BLaER1 (cell line): ENCODE data around the gene SERTAD4.

Experiments used
- H3K27ac ChIP-seq: shearing (Covaris generic); formaldehyde crosslinking; 2 replicates; pipeline ENCODE4 v1.8.1; 2022
- H3K27me3 ChIP-seq: shearing (Covaris generic); formaldehyde crosslinking; 2 replicates; pipeline ENCODE4 v1.8.1; 2022
- H3K36me3 ChIP-seq: shearing (Covaris generic); formaldehyde crosslinking; 2 replicates; pipeline ENCODE4 v1.8.1; 2022
- H3K4me1 ChIP-seq: shearing (Covaris generic); formaldehyde crosslinking; 2 replicates; pipeline ENCODE4 v1.8.1; 2022
- H3K4me2 ChIP-seq: shearing (Covaris generic); formaldehyde crosslinking; 2 replicates; pipeline ENCODE4 v1.8.1; 2022
- H3K4me3 ChIP-seq: shearing (Covaris generic); formaldehyde crosslinking; 2 replicates; pipeline ENCODE4 v1.8.1; 2022
- H3K9ac ChIP-seq: shearing (Covaris generic); formaldehyde crosslinking; 2 replicates; pipeline ENCODE4 v1.8.1; 2022
- H3K9me3 ChIP-seq: shearing (Covaris generic); formaldehyde crosslinking; 2 replicates; pipeline ENCODE4 v1.8.1; 2022
- H4K20me1 ChIP-seq: shearing (Covaris generic); formaldehyde crosslinking; 2 replicates; pipeline ENCODE4 v1.8.1; 2022
- Cebpa-rat ChIP-seq: shearing (Covaris generic); IDR thresholded peaks from 2 replicates; pipeline ENCODE4 v1.8.1; 2022

Gene SERTAD4

DNA sequence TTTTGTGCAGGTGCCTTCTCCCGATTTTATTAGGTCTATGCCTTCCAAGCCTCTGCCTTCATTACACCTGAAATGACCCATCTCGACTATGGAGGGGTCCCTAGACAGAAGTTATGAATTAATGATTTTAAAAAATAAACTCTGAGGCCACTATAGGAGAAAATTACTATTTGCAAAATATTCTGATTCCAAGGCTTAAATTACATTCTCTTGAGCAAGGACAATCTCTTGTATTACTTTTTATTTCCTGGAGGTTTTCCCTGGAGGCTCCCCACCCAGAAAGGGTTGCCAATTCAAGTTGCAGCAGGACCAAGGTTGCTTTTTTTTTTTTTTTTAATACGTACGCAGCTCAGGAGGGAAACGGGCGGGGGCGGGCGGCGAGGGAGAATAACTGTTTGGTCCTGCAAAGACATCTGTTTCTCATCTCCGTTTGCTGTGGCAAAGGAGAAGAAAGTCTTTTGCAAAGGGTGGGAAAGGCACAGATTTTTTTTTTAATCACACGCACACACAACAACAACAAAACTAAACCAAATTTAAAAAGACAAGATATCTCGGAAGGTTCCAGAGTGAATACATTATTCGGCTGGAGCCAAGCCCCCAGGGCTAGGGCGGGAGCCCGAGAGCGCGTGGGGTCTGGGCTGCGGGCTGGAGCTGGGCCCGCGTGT, 618 bp upstream of the SERTAD4 start:
- Histone ChIP-seq H3K9ac (no peak overlapping the region), H3K4me1 (peaks cover 17% of the 10 kb centered on the region), H3K4me3 (no peak overlapping the region), H3K4me2 (peak overlapping the region; percentile 90; the same call in 1 of the 2 replicates), H3K9me3 (no peaks in the 10 kb centered on the region), H4K20me1 (peaks cover 41% of the 10 kb centered on the region), H3K27me3 (peaks cover 80% of the 10 kb centered on the region), H3K36me3 (no peaks in the 10 kb centered on the region), H3K27ac (no peak overlapping the region)
- TF ChIP-seq Cebpa-rat, result no peak

DNA sequence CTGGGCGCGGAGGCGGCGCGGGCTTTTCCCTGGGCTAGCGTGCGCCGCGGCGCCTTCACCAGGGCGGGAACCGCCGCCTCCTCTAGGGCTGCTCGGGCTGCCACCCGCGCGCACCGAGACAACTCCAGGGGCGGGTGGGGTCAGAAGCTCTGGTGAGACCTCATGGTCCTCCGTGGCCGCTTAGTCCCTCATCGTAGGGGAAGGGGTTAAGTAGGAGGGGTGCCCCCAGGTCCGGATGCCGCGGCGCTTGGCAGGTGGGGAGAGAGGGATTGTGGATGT, 559 bp downstream of the SERTAD4 start:
- Histone ChIP-seq H3K9me3 (no peaks in the 10 kb centered on the region), H4K20me1 (peaks cover 41% of the 10 kb centered on the region), H3K27me3 (peaks cover 91% of the 10 kb centered on the region), H3K4me1 (peaks cover 17% of the 10 kb centered on the region), H3K4me2 (peak overlapping the region; percentile 90), H3K9ac (no peak overlapping the region), H3K36me3 (no peaks in the 10 kb centered on the region), H3K27ac (no peak overlapping the region), H3K4me3 (peak overlapping the region; percentile 65)
- no peak for TF ChIP-seq Cebpa-rat

DNA sequence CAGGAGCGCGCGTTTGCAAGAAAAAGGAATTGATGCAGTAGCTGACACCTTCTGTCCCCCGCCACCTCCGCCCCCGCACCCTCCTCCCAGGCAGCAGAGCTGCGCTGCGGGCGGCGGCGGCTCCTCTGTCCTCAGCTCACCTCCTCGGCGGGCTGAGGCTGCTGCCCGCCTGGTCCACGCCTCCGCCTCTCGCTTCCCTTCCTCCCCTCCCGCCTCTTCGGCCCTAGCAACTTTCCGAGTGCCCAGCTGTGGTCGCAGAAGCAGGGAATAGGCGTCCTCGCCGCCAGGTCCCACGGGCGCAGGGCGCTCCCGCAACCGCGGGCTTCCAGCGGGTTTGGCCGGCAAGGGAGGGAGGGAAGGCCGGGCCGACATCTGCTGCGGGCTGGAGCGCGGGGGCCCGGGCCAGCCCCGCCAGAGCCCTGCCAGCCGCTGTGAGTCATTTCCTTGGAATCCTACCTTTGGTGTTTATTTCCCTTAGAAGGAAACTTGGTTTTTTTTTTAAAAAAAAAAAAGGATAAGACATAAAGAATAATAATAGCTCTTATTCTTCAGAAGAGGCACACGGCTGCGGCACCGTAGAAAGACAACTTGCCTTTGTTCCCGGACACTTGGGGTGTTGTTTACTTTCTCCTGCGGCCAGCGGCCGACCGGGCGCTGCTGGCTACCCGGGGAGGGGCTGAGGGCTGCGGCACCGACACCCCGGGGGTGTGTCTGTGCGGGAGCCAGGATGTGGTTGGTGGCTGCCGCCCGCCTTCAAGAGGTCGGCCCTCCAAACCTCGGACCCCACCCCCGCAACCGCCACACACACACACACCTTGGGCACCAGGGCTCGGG, 1.1 kb downstream of the SERTAD4 start:
- Histone ChIP-seq H3K27ac (no peak overlapping the region), H3K9me3 (no peaks in the 10 kb centered on the region), H3K27me3 (peaks cover 93% of the 10 kb centered on the region), H3K4me1 (peaks cover 17% of the 10 kb centered on the region), H3K9ac (no peak overlapping the region), H4K20me1 (peaks cover 41% of the 10 kb centered on the region), H3K4me2 (peak overlapping the region; percentile 90), H3K4me3 (peak overlapping the region; percentile 65), H3K36me3 (no peaks in the 10 kb centered on the region)
- TF ChIP-seq Cebpa-rat, result no peak

DNA sequence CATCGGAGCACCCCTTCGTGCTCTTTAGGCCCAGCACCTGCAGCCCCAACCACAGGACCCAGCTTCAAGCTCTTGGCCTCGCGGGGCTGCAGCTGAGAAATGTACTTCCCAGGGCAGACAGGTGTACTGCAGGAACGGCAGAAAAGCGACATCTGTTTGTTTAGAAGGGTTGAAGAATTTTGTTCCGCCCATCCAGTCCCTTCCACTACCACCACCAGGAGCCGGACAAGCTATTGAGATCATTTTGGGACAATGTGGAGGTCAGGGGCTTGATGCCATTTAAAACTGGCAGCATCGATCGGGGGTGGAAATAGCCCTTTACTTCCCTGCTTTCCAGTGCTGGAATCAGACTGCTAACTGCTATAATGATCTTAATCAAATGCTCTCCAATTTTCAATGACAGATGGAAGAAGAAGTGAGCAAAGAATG, 1.7 kb downstream of the SERTAD4 start:
- Histone ChIP-seq H3K36me3 (no peaks in the 10 kb centered on the region), H4K20me1 (peaks cover 41% of the 10 kb centered on the region), H3K27ac (no peak overlapping the region), H3K4me3 (0 out of 2 replicates have a peak overlapping the region, but pooled peaks have one; percentile 65), H3K9ac (no peak overlapping the region), H3K4me2 (peak overlapping the region; percentile 90), H3K4me1 (peaks cover 17% of the 10 kb centered on the region), H3K9me3 (no peaks in the 10 kb centered on the region), H3K27me3 (peaks cover 89% of the 10 kb centered on the region)
- TF ChIP-seq Cebpa-rat, result no peak

DNA sequence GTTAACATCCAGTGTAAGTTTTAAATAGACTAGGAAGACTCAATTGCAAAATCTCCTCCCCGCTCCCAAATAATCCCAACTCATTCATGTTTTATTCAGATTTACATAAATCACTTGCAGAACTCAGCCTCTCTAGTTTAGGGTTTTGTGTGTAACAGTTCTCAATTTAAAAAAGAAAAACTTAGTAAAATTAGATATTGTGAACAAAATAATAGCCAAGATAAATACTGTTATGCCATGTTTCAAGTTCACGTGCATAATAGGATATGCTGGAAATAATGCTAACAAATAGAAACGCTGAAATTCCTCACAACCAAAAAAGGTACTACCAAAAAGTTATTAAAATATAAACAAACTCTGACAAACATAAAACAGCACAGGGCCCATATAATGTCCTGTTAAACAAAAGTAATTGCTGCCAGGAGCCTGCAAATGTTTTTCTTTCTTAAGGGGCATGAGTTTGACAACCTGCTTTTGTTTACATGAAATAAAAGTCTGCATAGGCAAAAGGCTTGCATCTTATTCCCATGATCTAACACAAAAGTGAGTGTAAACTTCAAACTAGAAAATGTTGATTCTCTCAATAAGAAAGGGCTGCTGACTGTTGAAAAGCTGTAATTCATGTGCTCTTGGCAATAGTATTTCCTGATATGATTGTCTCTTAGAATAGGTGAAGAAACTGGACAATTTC, 2.9 kb downstream of the SERTAD4 start:
- no peak for TF ChIP-seq Cebpa-rat
- Histone ChIP-seq H3K4me3 (no peak overlapping the region), H3K4me1 (peaks cover 17% of the 10 kb centered on the region), H4K20me1 (peaks cover 41% of the 10 kb centered on the region), H3K36me3 (no peaks in the 10 kb centered on the region), H3K27ac (no peak overlapping the region), H3K4me2 (no peak overlapping the region), H3K9me3 (no peaks in the 10 kb centered on the region), H3K9ac (no peak overlapping the region), H3K27me3 (peaks cover 77% of the 10 kb centered on the region)

DNA sequence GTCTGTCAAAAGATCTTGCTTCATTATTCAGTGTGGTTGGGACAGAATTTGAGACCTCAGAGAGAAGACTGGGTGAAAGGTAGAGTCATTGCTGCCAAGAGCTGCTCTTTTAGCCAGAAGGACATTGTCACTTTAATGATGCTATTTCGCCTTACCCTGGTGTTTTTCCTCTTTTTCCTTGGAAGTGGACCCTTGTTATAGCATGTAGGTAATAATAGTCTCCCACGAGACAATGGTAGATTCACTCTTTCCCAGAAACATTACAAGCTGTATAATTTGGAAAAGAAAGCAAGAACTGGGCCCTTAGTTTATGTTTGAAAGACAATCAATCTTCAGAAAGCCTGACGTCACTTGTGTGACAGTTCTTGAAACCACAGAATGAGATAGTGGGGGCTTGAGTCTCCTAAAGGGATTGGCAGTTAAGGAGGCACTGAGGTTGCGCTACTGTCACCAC, 3.8 kb downstream of the SERTAD4 start:
- Histone ChIP-seq H4K20me1 (peaks cover 40% of the 10 kb centered on the region), H3K27ac (no peak overlapping the region), H3K4me3 (no peak overlapping the region), H3K4me2 (no peak overlapping the region), H3K9ac (no peak overlapping the region), H3K27me3 (peaks cover 68% of the 10 kb centered on the region), H3K36me3 (no peaks in the 10 kb centered on the region), H3K9me3 (no peaks in the 10 kb centered on the region), H3K4me1 (peaks cover 21% of the 10 kb centered on the region)
- no peak for TF ChIP-seq Cebpa-rat

DNA sequence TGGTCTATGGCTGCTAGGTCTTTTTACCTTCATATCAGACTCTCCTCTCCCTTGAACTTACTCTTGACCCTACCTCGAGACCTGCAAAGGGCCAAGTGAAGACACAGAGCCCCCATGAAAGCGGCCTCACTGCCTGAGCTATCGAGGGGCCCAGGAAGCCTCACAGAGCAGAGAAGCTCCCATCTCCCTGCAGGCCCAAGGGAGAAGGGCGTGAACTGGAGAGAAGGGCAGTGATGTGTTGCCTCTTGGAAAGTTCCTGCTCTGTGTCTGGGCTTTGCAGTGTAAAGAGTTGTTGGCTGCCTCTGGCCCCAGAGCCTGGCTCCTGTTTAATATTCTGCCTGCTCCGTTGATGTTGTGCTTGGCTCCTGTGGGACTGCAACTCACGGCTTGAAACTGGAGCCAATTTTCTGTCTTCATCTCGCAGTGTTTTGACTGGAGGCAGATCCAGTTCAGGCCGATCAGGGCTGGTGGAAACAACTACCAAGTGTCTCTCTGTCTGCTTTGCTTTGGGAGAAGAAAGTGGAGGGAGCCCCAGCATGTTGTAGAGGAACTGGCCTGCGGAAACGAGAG, 4.3 kb downstream of the SERTAD4 start:
- H3K9ac ChIP-seq, result no peak overlapping the region
- no peaks in the 10 kb centered on the region for H3K9me3 ChIP-seq
- TF ChIP-seq Cebpa-rat, result no peak
- H3K27ac ChIP-seq, result no peak overlapping the region
- H3K4me1 ChIP-seq, result peaks cover 21% of the 10 kb centered on the region
- H3K4me2 ChIP-seq, result no peak overlapping the region
- no peaks in the 10 kb centered on the region for H3K36me3 ChIP-seq
- H3K4me3 ChIP-seq, result no peak overlapping the region
- peaks cover 63% of the 10 kb centered on the region for H3K27me3 ChIP-seq
- H4K20me1 ChIP-seq, result peaks cover 35% of the 10 kb centered on the region

DNA sequence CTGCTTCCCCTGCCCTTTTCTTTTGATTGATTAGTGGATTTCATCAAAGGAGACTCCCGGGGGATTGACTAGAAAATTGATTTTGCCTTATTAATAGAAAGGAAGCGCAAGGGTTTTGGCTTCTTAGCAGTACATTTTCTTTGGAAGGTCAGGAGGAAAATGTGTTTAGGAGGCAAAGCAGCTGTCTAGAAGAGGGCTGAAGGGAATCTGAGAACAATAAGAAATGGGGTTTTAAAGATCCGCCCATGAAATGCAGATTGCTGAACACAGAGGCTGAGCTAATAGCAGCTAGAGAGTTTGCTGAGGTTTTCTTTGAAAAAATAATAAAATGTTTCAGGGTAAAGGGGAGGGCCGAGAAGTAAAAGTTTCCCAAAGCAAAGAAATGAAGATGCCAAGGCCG, 4.9 kb downstream of the SERTAD4 start:
- Histone ChIP-seq H3K4me2 (no peak overlapping the region), H3K27me3 (peaks cover 57% of the 10 kb centered on the region), H3K9me3 (no peaks in the 10 kb centered on the region), H3K9ac (no peak overlapping the region), H4K20me1 (peaks cover 34% of the 10 kb centered on the region), H3K36me3 (no peaks in the 10 kb centered on the region), H3K27ac (no peak overlapping the region), H3K4me3 (no peak overlapping the region), H3K4me1 (peaks cover 21% of the 10 kb centered on the region)
- no peak for TF ChIP-seq Cebpa-rat

DNA sequence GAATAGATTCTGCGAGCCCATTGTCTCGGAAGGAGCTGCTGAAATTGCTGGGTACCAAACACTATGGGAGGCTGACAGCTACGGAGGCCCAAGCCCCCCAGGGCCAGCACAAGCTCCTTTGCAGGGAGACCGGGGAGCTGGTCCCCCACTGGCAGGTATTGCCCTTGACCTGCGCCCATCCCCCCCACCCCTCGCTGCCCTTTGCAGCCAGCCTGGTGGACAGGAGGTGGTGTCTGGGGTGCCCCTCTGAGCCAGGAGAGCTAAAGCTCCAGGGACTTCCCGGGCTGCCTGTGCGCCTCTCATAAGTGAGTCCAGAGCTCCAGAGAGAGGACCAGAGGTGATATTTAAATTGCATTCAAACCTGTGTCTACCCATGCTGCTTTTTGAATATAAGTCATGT, 5.4 kb downstream of the SERTAD4 start:
- Histone ChIP-seq H3K4me1 (peaks cover 17% of the 10 kb centered on the region), H3K36me3 (no peaks in the 10 kb centered on the region), H3K9ac (no peak overlapping the region), H3K27ac (no peak overlapping the region), H3K27me3 (peaks cover 52% of the 10 kb centered on the region), H3K9me3 (no peaks in the 10 kb centered on the region), H4K20me1 (peaks cover 30% of the 10 kb centered on the region), H3K4me3 (no peak overlapping the region), H3K4me2 (no peak overlapping the region)
- no peak for TF ChIP-seq Cebpa-rat
